GM18517 (cell line): ENCODE results near the gene KIF13A.
"Not testable (repeated sequence)": the region's sequence is repeated elsewhere in the genome, so short reads cannot be mapped to it uniquely, and the experiment has no call there.

Experiments used
- ATAC-seq: cut with Tn5 transposase; IDR thresholded peaks from one replicate; pipeline ENCODE4 v1.9.1; 2021; ENCODE audit warnings: mild to moderate bottlenecking, moderate library complexity; ENCODE audit not compliant: unreplicated experiment

KIF13A gene

GRCh38 chr6:17904491-17905120 is 82.8 kb downstream of the KIF13A start:
- no peak for ATAC-seq

GRCh38 chr6:17902974-17903373 is 84.5 kb downstream of the KIF13A start:
- ATAC-seq = no peak

GRCh38 chr6:17901493-17901892 is 85.9 kb downstream of the KIF13A start:
- no peak for ATAC-seq

GRCh38 chr6:17900011-17900410 is 87.4 kb downstream of the KIF13A start:
- no peak for ATAC-seq

- no peak for ATAC-seq
Measured at GRCh38 chr6:17899491-17899890, 87.9 kb downstream of the KIF13A start.

- ATAC-seq = no peak
Measured at GRCh38 chr6:17897681-17898080, 89.8 kb downstream of the KIF13A start.

- ATAC-seq = no peak
Measured at GRCh38 chr6:17894905-17895304, 92.5 kb downstream of the KIF13A start.

GRCh38 chr6:17894191-17894590 is 93.2 kb downstream of the KIF13A start:
- no peak for ATAC-seq

- no peak for ATAC-seq
Measured at GRCh38 chr6:17892097-17892686, 95.2 kb downstream of the KIF13A start.

- no peak for ATAC-seq
Measured at GRCh38 chr6:17890309-17890708, 97.1 kb downstream of the KIF13A start.

GRCh38 chr6:17889777-17890176 is 97.7 kb downstream of the KIF13A start:
- not testable (repeated sequence) for ATAC-seq

GRCh38 chr6:17886891-17887290 is 100.5 kb downstream of the KIF13A start:
- no peak for ATAC-seq

GRCh38 chr6:17885889-17886576 is 101.4 kb downstream of the KIF13A start:
- no peak for ATAC-seq

GRCh38 chr6:17884498-17885478 is 102.6 kb downstream of the KIF13A start:
- peak; percentile 89 for ATAC-seq

GRCh38 chr6:17883665-17884497 is 103.6 kb downstream of the KIF13A start:
- ATAC-seq = no peak

- ATAC-seq = no peak
Measured at GRCh38 chr6:17881085-17881858, 106.2 kb downstream of the KIF13A start.

GRCh38 chr6:17879184-17879583 is 108.3 kb downstream of the KIF13A start:
- no peak for ATAC-seq

- no peak for ATAC-seq
Measured at GRCh38 chr6:17878734-17879133, 108.7 kb downstream of the KIF13A start.

- no peak for ATAC-seq
Measured at GRCh38 chr6:17877895-17878440, 109.5 kb downstream of the KIF13A start.
